ENCODE measurements around the gene PTPA.
"Not testable (repeated sequence)": the region's sequence is repeated elsewhere in the genome, so short reads cannot be mapped to it uniquely, and the experiment has no call there.

DNA sequence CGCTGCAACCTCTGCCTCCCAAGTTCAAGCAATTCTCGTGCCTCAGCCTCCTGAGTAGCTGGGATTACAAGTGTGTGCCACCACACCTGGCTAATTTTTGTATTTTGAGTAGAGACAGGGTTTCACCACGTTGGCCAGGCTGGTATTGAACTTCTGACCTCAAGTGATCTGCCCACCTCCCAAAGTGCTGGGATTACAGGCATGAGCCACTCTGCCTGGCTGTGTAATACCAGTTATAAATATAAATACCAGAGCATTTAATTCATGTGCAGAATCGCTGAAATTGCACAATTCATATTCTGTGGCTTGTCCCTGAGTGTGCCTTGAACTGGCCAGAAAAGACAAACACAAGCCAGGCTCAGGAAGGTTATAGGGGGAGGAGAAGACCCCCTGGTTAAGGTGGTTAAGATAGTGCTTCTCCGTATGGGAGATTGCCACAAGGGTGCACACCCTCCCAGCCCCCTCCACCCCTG lies 52.0 kb downstream of the PTPA start:
- not testable (repeated sequence) for TF ChIP-seq POLR2AphosphoS5, POLR2A, EP300 (IDR thresholded peaks at IDR 0.05)
- TF ChIP-seq, protein P1, sequence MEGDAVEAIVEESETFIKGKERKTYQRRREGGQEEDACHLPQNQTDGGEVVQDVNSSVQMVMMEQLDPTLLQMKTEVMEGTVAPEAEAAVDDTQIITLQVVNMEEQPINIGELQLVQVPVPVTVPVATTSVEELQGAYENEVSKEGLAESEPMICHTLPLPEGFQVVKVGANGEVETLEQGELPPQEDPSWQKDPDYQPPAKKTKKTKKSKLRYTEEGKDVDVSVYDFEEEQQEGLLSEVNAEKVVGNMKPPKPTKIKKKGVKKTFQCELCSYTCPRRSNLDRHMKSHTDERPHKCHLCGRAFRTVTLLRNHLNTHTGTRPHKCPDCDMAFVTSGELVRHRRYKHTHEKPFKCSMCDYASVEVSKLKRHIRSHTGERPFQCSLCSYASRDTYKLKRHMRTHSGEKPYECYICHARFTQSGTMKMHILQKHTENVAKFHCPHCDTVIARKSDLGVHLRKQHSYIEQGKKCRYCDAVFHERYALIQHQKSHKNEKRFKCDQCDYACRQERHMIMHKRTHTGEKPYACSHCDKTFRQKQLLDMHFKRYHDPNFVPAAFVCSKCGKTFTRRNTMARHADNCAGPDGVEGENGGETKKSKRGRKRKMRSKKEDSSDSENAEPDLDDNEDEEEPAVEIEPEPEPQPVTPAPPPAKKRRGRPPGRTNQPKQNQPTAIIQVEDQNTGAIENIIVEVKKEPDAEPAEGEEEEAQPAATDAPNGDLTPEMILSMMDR (IDR thresholded peaks at IDR 0.05), result not testable (repeated sequence)
